ENCODE results near the gene FECH.

DNA sequence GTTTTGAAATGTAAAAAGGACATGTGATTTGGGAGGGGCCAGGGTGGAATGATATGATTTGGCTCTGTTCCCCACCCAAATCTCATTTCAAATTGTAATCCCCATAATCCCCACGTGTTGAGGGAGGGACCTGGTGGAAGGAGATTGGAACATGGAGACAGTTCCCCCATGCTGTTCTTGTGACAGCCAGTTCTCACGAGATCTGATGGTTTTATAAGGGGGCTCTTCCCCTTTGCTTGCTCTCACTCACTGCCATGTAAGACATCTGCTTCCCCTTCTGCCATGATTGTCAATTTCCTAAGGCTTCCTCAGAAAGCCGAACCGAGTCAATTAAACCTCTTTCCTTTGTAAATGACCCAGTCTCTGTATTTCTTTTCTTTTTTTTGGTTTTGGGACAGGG, 39.2 kb downstream of the FECH start:
- TF ChIP-seq CHD2 (IDR thresholded peaks at IDR 0.05; ENCODE audit: low read depth, low read length), result peak; percentile 41; the same call in 1 of the 2 replicates
- TF ChIP-seq GATA2 (CRISPR knock-in tag; IDR thresholded peaks at IDR 0.05), result no peak
- TF ChIP-seq KDM1A (IDR thresholded peaks at IDR 0.05), result no peak
- no peak for TF ChIP-seq TBL1XR1 (IDR thresholded peaks at IDR 0.05; ENCODE audit: low read length in 2 of 2)
